ENCODE data around the gene PLEKHG1.

The PLEKHG1 gene

GRCh38 chr6:150622941-150623874 lies 23.5 kb downstream of the PLEKHG1 start:
- no peaks in the 10 kb centered on the region for H3K27me3 ChIP-seq (ENCODE audit: insufficient read depth, low read length, poor library complexity, severe bottlenecking)
- H3F3A ChIP-seq (ENCODE audit: low read depth): peaks cover 19% of the 10 kb centered on the region
- H3K4me3 ChIP-seq (ENCODE audit: low read length, poor library complexity, severe bottlenecking): peak overlapping the region; percentile 48
- H2AFZ ChIP-seq (ENCODE audit: low read length): no peak overlapping the region
- no peaks in the 10 kb centered on the region for H3K9me2 ChIP-seq (replicated peaks; ENCODE audit: low read depth, low read length)
- H4K20me1 ChIP-seq (ENCODE audit: insufficient read depth, low read length, poor library complexity, severe bottlenecking): no peaks in the 10 kb centered on the region
- H3K4me1 ChIP-seq (ENCODE audit: insufficient read depth, low read length, poor library complexity, severe bottlenecking): peaks cover 75% of the 10 kb centered on the region
- H3K36me3 ChIP-seq (ENCODE audit: insufficient read depth, low read length): peaks cover 13% of the 10 kb centered on the region; the same call in 1 of the 2 replicates
- TF ChIP-seq CTCF (conservative IDR thresholded peaks at IDR 0.05; ENCODE audit: low read length) (no peak), EZH2phosphoT487 (IDR thresholded peaks at IDR 0.05; ENCODE audit: borderline replicate concordance) (no peak)
- peaks cover 81% of the 10 kb centered on the region for H3K79me2 ChIP-seq (ENCODE audit: insufficient read depth, low read length)
- no peaks in the 10 kb centered on the region for H3K9me3 ChIP-seq (ENCODE audit: insufficient read depth, low read depth, low read length)
- peak overlapping the region; percentile 66 for H3K4me2 ChIP-seq (ENCODE audit: low read depth, low read length, poor library complexity, severe bottlenecking)
- H3K9ac ChIP-seq (ENCODE audit: low read depth, low read length, poor library complexity, severe bottlenecking): peak overlapping the region; percentile 65

- H3K9me2 ChIP-seq (replicated peaks; ENCODE audit: low read depth, low read length): no peaks in the 10 kb centered on the region
- peak overlapping the region; percentile 65 for H3K9ac ChIP-seq (ENCODE audit: low read depth, low read length, poor library complexity, severe bottlenecking)
- no peaks in the 10 kb centered on the region for H4K20me1 ChIP-seq (ENCODE audit: insufficient read depth, low read length, poor library complexity, severe bottlenecking)
- H2AFZ ChIP-seq (ENCODE audit: low read length): no peak overlapping the region
- peaks cover 13% of the 10 kb centered on the region; the same call in 1 of the 2 replicates for H3K36me3 ChIP-seq (ENCODE audit: insufficient read depth, low read length)
- H3F3A ChIP-seq (ENCODE audit: low read depth): peaks cover 19% of the 10 kb centered on the region
- H3K4me1 ChIP-seq (ENCODE audit: insufficient read depth, low read length, poor library complexity, severe bottlenecking): peaks cover 75% of the 10 kb centered on the region
- H3K4me3 ChIP-seq (ENCODE audit: low read length, poor library complexity, severe bottlenecking): peak overlapping the region; percentile 45
- H3K9me3 ChIP-seq (ENCODE audit: insufficient read depth, low read depth, low read length): no peaks in the 10 kb centered on the region
- TF ChIP-seq CTCF (conservative IDR thresholded peaks at IDR 0.05; ENCODE audit: low read length) (no peak), EZH2phosphoT487 (IDR thresholded peaks at IDR 0.05; ENCODE audit: borderline replicate concordance) (no peak)
- peak overlapping the region; percentile 66 for H3K4me2 ChIP-seq (ENCODE audit: low read depth, low read length, poor library complexity, severe bottlenecking)
- peaks cover 82% of the 10 kb centered on the region for H3K79me2 ChIP-seq (ENCODE audit: insufficient read depth, low read length)
- no peaks in the 10 kb centered on the region for H3K27me3 ChIP-seq (ENCODE audit: insufficient read depth, low read length, poor library complexity, severe bottlenecking)
These were observed 24.5 kb downstream of the PLEKHG1 start for GRCh38 chr6:150624191-150624590.

- Histone ChIP-seq H4K20me1 (ENCODE audit: insufficient read depth, low read length, poor library complexity, severe bottlenecking) (no peaks in the 10 kb centered on the region), H3K9me2 (replicated peaks; ENCODE audit: low read depth, low read length) (no peaks in the 10 kb centered on the region), H3K4me3 (ENCODE audit: low read length, poor library complexity, severe bottlenecking) (no peak overlapping the region), H3K79me2 (ENCODE audit: insufficient read depth, low read length) (peaks cover 81% of the 10 kb centered on the region), H3K4me2 (ENCODE audit: low read depth, low read length, poor library complexity, severe bottlenecking) (no peak overlapping the region), H3K9ac (ENCODE audit: low read depth, low read length, poor library complexity, severe bottlenecking) (no peak overlapping the region), H3K4me1 (ENCODE audit: insufficient read depth, low read length, poor library complexity, severe bottlenecking) (peaks cover 60% of the 10 kb centered on the region), H2AFZ (ENCODE audit: low read length) (no peak overlapping the region), H3K36me3 (ENCODE audit: insufficient read depth, low read length) (peaks cover 13% of the 10 kb centered on the region; the same call in 1 of the 2 replicates), H3K9me3 (ENCODE audit: insufficient read depth, low read depth, low read length) (no peaks in the 10 kb centered on the region), H3K27me3 (ENCODE audit: insufficient read depth, low read length, poor library complexity, severe bottlenecking) (no peaks in the 10 kb centered on the region), H3F3A (ENCODE audit: low read depth) (peaks cover 19% of the 10 kb centered on the region)
- TF ChIP-seq CTCF (conservative IDR thresholded peaks at IDR 0.05; ENCODE audit: low read length) (no peak), EZH2phosphoT487 (IDR thresholded peaks at IDR 0.05; ENCODE audit: borderline replicate concordance) (no peak)
These were observed 26.2 kb downstream of the PLEKHG1 start for GRCh38 chr6:150625927-150626326.

All from Loucy (cell line).